HG03558 (cell line): ENCODE results near the gene ADGRV1.
A peak's percentile ranks its signal among the peaks of the same experiment; 100 is the strongest.

ENCODE experiments used
- ATAC-seq: cut with Tn5 transposase; IDR thresholded peaks from one replicate; pipeline ENCODE4 v1.9.1; 2021; ENCODE audit warnings: moderate number of reproducible peaks; ENCODE audit not compliant: unreplicated experiment; ENCODE audit errors: extremely low read depth

ADGRV1 gene

DNA sequence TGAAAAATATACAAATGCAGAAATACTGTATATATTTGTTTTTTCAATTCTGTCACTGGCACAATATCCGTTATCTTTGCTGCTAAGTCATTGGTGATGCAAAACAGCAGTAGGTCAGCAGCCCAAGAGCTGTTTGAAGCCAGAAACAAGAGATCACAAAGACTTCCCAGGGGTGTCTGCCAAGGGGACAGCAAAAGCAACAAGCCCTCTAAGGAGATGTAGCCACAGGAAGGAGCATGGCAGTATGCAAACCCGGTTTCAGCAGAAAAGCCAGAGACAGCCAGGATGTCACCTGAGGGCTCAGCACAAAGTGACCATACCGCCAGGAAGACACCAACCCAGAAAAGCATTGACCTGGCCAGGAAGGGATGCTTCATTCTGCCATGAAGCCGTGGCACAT lies 583.0 kb downstream of the ADGRV1 start:
- no peak for ATAC-seq

DNA sequence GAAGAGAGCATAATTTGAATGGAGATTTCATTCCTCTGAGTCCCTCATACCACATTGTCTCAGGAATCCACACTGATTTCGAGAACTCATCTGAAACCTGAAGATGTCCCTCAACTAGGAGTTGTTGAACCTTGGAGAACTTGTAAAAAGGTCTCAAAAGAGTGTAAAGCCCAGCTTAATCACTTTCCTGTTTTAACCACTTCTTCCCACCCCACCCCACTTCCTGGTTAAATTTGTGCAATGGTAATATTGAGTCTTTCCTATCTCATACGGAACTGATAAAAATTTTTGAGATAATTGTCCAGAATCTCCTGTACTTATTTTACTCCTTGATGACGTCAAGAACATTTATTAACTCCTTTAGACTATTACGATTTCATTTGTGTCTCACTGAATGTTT lies 583.8 kb downstream of the ADGRV1 start:
- no peak for ATAC-seq

DNA sequence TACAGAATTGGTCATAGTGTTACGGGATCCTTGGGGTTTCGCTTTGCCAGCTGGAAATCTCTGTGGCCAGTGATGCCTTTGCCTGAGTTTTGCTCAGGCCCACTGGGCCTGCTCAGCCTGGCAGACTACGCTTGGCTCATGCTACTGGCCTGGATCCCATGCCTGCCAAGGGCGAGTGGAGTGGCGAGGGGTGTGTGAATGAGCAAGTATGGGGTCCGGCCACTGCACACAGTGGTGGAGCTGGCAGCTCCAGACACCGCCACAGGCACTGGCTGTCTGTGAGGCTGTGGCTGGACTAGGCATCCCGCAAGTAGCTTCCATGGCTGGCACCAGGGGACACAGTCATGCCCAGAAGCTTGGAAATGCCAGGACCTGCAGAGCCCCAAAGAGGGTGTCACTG lies 584.2 kb downstream of the ADGRV1 start:
- ATAC-seq: no peak

DNA sequence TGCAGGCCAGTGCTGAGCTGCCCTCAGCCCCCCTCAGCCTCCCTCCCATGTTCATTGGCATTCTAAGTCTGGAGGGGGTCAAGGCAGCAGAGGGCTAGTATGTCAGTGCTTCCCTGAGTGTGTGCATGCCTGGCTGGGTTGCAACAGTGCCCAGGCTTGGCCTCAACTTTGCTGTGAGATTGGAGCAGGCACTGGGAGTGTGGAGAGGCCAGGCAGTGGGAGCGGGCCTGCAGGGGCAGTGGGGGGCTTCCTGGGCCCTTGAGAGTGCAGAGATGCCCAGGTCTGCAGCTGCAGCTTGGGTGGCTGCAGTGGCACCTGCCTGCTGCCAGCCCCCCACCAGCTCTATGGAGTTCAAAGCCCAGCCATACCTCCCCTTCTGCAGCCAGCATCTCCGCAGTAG lies 585.2 kb downstream of the ADGRV1 start:
- no peak for ATAC-seq

DNA sequence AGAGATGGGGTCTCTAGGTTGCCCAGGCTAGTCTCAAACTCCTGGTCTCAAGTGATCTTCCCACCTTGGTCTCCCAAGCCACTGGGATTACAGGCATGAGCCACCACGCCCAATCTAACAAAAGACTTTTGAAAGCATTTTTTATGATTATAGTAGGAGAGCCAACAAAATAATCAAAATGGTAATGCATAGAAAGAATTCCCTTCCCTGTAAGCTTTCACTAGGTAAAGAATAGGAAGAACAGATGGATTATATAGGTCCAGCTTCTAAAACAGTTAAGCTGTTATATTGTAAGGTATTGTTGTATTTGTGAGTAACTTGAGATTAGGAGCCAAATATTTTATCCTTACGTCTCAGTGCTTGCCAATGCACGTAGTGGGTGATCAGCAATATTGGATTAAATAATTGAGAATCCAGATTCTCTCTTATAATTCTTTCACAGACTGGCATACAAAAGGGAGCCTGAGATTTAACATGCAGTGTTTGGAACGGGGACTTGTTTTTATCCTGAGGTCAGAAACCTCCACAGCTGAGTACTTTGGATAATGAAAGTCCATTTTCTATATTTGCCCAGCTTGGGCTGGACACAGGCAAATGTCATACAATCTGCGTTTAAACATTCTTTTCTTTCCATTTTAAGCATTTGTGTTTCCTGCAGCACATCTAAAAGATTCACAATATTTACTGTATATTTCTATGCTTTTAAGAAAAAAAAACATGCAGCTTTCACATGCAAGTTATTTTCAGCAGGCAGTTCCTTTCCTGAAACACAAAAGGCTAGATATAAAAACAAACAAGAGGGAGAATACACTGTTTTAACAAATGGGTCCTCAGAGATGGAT lies 586.1 kb downstream of the ADGRV1 start:
- ATAC-seq: no peak

DNA sequence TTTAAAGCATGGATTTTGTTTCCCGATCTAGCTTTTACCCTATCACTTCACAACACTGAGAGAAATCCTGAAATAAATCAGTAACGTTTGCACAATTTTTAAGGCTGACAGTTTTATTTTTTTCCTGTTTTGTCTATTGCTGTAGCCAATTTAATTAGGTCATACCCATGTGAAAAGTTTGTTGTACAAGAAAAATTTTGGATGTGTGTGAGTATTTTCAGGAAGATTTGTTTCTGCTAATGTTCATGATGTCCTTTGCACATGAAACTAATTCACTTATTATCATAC lies 586.7 kb downstream of the ADGRV1 start:
- ATAC-seq: no peak

DNA sequence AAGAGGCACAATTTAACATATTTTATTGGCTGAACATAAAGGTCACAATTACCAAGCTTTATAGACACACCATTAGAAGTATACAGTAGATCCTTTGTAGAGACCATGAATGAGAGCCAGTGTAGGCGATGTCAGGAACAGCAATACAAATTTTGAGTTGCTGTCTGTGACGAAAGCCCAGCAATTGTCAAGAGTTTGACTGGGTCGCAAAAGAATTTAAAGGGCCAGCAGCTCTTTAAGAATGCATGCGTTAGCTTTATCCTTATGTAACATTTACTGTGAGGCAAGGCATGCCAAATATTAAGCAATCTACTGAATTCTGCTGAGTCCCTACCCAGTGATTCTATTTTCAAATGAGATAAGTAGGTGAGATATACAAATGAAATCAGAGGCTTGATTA lies 587.6 kb downstream of the ADGRV1 start:
- ATAC-seq: no peak

DNA sequence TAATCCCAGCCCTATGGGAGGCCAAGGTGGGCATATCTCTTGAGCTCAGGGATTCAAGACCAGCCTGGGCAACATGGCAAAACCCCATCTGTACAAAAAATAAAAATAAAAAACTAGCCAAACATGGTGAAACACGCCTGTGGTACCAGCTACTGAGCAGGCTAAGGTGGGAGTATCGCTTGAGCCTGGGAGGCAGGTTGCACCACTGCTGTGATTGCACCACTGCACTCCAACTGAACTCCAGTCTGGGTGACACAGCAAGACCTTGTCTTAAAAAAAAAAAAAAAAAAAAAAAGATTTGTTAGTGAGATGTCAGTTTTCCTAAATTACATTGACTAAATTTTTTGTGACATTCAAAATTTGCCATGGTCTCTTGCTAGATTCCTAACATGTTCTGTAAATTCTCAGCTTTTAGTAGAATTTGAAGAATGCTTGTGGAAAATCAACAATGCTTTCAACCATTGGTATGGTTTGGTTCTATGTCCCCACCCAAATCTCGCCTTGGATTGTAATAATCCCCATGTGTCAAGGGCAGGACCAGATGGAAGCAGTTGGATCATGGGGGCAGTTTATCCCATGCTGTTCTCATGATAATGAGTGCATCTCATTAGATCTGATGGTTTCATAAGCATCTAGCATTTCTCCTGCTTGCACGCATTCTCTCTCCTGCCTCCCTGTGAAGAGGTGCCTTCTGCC lies 588.5 kb downstream of the ADGRV1 start:
- no peak for ATAC-seq

DNA sequence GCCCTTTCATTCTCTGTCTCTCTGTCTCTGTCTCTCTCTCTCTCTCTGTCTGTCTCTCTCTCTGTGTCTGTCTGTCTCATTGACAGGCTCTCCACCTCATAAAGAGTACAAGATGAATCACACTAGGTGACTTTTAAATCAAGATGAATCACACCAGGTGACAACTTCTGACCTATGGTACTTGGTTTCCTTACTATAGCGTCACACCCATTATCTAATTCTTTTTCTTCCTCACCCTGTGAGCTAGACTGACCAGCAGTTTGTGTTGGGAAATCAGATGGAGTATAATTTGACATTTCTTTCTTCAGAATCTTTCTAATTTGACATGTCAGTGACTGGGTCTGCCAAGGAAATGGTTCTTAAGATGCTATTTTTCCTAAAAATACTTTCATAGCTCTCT lies 591.6 kb downstream of the ADGRV1 start:
- no peak for ATAC-seq

DNA sequence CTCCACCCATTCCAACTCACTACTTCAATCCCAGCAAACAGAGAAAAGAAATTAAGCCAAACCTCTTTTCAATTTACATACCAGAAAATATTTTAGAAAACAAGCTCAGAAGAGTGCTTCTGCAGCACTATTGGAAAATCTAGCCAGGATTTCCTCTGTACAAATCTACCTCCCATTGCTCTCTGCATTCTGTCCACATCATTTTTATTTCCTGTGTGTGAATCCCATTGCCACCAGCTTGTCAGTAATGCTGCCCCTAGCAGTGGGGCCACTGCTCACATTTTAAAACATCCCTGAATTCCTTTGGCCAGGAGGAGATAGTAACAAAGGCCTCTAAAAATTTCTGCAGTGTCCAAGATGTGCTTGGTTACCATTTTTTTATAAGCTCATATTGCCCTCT lies 592.0 kb downstream of the ADGRV1 start:
- no peak for ATAC-seq

DNA sequence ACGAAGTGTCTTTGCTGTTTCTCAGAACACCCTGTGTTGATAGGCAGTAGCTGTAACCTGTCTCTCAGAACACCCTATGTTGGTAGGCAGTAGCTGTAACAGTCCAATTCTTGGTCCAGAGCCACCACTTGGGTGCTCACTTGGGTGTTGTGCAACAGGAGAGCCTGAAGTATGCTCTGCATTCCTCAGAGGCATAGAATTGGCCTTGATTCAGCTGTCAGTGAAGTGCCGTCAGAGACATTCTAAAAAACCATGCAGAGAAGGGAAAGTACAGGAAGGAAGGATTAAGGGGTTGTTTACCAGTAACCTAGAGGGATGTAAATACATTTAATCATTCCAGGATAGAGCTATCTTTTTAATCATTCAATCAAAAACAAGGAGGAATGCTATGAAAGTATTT lies 593.4 kb downstream of the ADGRV1 start:
- ATAC-seq: no peak

DNA sequence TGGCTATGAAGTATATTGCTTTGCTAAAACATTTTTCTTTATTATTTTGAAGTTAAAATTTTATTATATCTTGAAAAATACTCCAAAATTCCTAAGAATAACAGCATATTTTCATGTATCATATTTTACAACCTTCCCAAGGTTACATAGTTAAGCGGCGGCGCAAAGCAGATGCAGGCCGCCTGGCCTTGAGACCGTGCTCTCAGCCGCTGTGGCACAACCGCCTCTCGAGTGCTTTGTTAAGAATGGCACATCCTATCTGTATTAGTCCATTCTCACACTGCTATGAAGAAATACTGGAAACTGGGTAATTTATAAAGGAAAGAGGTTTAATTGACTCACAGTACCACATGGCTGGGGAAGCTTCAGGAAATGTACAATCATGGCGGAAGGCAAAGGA lies 595.7 kb downstream of the ADGRV1 start:
- ATAC-seq: no peak

DNA sequence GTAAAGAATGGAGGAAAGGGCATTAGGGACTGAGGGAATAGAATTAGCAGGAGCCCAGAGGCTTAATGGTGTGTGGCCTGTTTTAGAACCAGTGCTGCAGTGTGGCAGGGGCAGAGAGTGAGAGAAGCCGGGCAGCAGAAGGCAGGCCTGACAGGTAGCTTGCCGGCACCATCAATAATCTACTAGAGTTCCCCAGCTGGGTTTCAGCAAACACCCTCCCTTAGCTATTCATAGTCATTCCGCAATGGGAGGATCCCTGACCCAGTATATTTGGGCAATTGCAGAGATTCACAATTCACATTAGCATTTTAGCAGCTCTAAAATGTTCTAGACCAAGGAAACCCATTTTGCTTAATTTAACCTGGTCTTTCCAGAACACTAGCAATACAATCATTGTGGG lies 596.7 kb downstream of the ADGRV1 start:
- ATAC-seq: no peak

DNA sequence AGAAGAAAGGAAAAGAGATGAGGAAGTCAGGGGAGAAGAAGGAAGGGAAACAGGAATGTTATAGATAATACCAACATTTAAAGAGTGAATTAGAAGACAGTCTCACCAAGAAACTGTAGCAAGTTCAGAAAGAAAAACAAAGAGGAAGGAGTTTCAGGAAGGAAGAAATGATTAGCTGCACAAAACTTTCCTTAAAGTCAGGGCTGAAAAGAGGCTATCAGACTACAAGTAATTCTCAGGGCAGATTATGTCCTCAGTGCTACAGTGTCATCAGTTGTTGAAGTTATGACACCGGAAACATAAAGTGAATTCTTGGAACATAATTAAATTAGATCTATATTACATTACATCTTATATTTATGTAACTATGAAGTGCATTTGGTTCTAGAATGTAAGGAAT lies 597.6 kb downstream of the ADGRV1 start:
- ATAC-seq: no peak

DNA sequence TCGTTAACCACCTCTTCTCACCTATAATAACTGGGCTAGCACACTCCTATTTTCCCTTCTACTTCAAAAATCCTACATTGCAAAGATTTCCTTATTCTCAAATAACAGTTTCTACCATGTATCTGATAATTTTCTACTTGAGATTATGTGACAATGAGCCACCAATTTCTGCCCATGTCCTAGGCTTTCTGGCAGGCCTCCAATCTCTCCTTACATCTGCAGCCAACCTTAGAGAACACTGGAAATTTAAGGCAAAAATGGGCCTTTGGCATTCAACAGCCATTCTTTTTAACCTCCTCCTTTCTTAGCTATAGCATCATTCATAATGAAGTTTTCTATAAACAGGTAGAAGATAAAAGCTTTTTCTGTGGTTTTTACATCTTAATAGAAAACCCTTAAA lies 599.4 kb downstream of the ADGRV1 start:
- ATAC-seq: no peak

DNA sequence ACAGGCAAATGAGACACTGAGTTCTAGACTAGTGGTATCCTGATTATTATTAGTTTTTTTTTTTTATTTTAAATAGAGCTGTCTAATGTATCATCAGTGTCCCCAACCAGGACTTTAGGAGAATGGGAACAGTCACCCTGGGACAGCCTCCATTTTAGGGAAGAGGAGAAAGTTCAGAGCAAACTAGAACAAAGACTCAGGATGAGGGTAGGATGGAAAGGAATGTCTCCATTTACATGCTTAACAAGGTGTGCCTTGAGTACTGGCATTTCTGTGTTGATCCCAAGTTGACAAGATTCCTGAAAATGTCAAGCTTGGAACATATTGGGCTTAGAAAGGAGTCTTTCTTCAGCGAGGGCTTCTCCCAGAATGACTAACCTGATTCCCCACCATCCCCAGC lies 601.0 kb downstream of the ADGRV1 start:
- no peak for ATAC-seq

DNA sequence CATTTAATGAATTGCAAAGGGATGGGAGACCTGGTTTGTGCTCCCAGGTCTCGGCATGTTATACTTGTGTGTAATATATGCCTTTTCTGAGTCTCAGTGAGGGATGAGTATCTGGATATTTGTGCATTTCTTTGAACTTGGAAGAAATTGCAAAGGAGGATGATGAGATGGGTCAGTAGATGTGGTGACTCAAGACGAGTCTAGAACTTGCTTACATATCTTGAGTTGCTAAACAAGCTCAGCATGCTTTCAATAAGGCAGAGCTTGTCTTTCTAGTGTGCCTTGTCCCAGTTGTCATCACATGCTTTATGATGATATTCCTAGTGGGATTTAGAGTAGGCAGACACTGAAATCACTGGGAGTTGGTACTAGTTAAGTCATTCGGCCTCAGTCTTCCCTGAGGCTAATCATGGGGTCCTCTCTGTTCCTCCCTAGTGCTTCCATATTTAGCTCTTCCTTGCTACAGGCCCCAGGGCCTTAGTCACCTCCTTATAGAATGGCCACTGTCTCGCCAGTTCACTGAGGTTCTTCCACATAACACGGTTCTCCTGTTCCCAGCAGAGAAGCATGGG lies 602.2 kb downstream of the ADGRV1 start:
- no peak for ATAC-seq

DNA sequence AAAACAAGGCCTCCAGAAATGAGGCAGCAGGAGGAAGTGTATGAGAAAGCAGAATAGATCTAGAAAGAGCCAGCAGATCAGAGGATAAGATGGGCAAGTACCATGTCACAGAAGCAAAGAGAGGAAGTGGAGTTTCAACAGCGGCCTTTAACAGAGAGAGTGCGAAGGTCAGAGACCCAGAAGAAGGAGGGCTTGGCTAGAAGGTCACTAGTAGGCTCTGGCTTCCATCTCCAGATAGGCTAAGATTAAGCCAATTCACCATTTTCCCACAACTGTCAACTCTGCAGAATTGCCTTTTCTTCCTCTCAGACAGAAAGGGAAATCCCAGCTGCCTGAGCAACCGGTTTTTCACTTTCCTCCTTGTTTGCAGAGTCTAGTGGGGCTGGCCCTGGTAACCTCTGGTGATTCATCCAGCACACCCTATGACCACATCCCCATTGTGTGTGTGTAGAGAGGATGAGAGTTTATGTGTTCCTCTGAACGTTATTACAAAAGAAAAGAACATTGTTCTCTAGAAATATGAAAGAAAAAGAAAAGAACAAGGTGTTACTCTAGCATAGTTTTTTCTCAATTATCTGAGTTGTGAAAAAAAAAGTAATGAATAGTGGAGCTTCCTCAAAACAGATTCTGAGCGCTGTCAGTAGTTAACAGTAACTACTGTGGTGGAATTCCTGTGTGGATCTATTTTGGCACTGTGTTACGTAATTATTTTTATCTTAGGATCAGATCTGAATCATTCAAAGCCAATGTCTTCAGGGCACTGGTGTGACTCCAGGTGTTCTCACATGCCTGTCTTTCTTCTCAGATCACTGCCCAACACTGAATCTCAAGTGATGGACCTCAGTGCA lies 604.2 kb downstream of the ADGRV1 start:
- ATAC-seq: peak; percentile 99

DNA sequence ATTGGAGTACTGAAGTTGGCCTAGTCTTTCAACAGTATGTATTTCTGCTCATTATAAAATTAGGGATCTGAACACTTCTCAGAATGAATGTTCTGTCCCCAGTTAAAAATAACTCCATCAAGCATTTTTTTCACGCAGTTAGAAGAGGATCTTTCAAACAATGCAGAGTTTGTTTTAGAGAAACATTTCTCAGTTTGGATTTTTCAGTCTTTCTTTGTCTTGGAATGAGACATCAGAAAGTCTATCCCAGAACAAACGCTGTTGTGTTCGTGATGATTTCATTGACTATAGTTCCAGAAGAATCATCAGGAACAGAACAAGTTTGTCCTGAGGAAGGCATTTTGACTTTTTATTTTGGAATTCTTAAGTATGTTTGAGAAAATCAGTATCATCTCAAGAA lies 605.8 kb downstream of the ADGRV1 start:
- ATAC-seq: no peak

DNA sequence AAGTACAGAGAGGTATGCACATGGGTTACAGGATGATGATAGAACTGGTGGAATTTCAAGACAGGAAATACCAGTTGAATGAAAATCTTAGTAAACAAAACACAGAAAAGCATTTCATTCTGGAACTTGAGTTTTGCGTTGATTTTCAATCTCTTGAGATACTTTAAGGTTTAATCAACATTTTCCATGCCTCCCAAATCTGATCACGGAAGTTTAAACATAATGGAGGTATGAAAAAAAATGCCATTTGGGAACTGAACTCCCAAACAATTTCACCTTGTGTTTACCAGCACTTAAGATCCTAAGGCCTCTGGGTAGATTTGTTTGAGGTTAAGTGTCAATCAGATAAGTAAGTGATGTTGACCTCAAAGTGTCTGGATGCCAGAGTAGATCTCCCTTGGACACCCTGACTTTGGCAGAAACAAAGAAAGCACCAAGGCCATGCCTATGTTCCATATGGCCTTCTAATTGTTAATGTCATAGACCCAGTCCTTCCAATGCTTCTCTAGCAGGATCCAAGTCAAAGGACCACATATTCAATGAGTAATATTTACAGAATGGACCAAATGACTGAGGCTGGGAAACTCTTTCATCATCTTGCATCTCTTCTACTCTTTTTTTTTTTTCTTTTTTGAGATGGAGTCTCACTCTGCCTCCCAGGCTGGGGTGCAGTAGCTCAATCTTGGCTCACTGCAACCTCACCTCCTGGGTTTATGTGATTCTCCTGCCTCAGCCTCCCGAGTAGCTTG lies 607.6 kb downstream of the ADGRV1 start:
- ATAC-seq: no peak
